GM23338 (cell line): ENCODE results near the gene ZDHHC9. TPM values are rescaled to one million over a fixed set of nuclear protein-coding genes. Genes with fewer than 3 reads are reported as not detected.

ENCODE experiments used
- ATAC-seq: fragments of 200-7000 bp; cut with Tn5 transposase; 3 replicates; pipeline ENCODE4 v1.9.1; 2020
- DNase-seq: peaks from one replicate; pipeline ENCODE4 v3.0.0-alpha.2; 2015; ENCODE audit warnings: low spot score
- H2AFZ ChIP-seq: fragments of 200-600 bp; sonication (generic); 2 replicates; pipeline ENCODE4 v1.8.0; 2016; ENCODE audit warnings: antibody characterized with exemption, mild to moderate bottlenecking, moderate library complexity
- H3F3A ChIP-seq: fragments of 200-600 bp; sonication (generic); replicated peaks from 2 replicates; pipeline ENCODE4 v1.8.0; 2017; ENCODE audit warnings: antibody characterized with exemption, mixed run types, low read depth
- H3K27ac ChIP-seq: fragments of 200-600 bp; sonication (generic); 2 replicates; pipeline ENCODE4 v1.6.1; 2016; ENCODE audit warnings: low read depth
- H3K27me3 ChIP-seq: fragments of 200-600 bp; sonication (generic); 2 replicates; pipeline ENCODE4 v1.8.0; 2016; ENCODE audit warnings: mild to moderate bottlenecking, mixed run types, moderate library complexity; ENCODE audit not compliant: insufficient read depth
- H3K36me3 ChIP-seq: fragments of 200-600 bp; sonication (generic); 2 replicates; pipeline ENCODE4 v1.8.0; 2016; ENCODE audit warnings: mild to moderate bottlenecking; ENCODE audit not compliant: insufficient read depth
- H3K4me1 ChIP-seq: fragments of 200-600 bp; sonication (generic); 2 replicates; pipeline ENCODE4 v1.8.0; 2016; ENCODE audit warnings: mild to moderate bottlenecking, moderate library complexity; ENCODE audit not compliant: insufficient read depth
- H3K4me2 ChIP-seq: fragments of 200-600 bp; sonication (generic); 2 replicates; pipeline ENCODE4 v1.7.1; 2017; ENCODE audit warnings: mixed run types
- H3K4me3 ChIP-seq: fragments of 200-600 bp; sonication (generic); 2 replicates; pipeline ENCODE4 v1.6.1; 2016; ENCODE audit warnings: mixed run types
- H3K79me2 ChIP-seq: fragments of 200-600 bp; sonication (generic); replicated peaks from 2 replicates; pipeline ENCODE4 v1.8.0; 2017; ENCODE audit warnings: mild to moderate bottlenecking; ENCODE audit not compliant: insufficient read depth
- H3K9me2 ChIP-seq: fragments of 200-600 bp; sonication (generic); 2 replicates; pipeline ENCODE4 v1.8.0; 2017; ENCODE audit not compliant: insufficient read depth
- H4K20me1 ChIP-seq: fragments of 200-600 bp; sonication (generic); replicated peaks from 2 replicates; pipeline ENCODE4 v1.8.0; 2017; ENCODE audit warnings: mild to moderate bottlenecking; ENCODE audit not compliant: insufficient read depth
- H3K27ac Mint-ChIP-seq: 2 replicates; pipeline ENCODE4 v1.8.0; 2020; ENCODE audit warnings: inconsistent platforms, mild to moderate bottlenecking, moderate library complexity, mixed read lengths
- H3K27me3 Mint-ChIP-seq: 3 replicates; pipeline ENCODE4 v1.8.0; 2022; ENCODE audit warnings: low read depth, mild to moderate bottlenecking, moderate library complexity, mixed read lengths, inconsistent platforms; ENCODE audit not compliant: insufficient read depth, poor library complexity
- H3K36me3 Mint-ChIP-seq: 3 replicates; pipeline ENCODE4 v1.8.0; 2021; ENCODE audit warnings: low read depth, mild to moderate bottlenecking, inconsistent platforms, moderate library complexity, mixed read lengths
- H3K4me1 Mint-ChIP-seq: 3 replicates; pipeline ENCODE4 v1.8.0; 2020; ENCODE audit warnings: mild to moderate bottlenecking, inconsistent platforms, mixed read lengths
- H3K4me3 Mint-ChIP-seq: 3 replicates; pipeline ENCODE4 v1.8.0; 2021; ENCODE audit warnings: moderate library complexity, mild to moderate bottlenecking, inconsistent platforms, mixed read lengths
- H3K9me3 Mint-ChIP-seq: 3 replicates; pipeline ENCODE4 v1.8.0; 2020; ENCODE audit warnings: moderate library complexity, mild to moderate bottlenecking, inconsistent platforms, mixed read lengths
- CREB1 ChIP-seq: fragments of 250-450 bp; sonication (Bioruptor Pico); IDR thresholded peaks from 2 replicates; pipeline ENCODE4 v1.5.0; 2020; ENCODE audit warnings: low read depth, mild to moderate bottlenecking, moderate library complexity
- CTCF ChIP-seq, 2 experiments: fragments of 200-600 bp in 1 of 2; sonication (generic) in 1 of 2; conservative IDR thresholded peaks; 2 replicates each; pipeline versions ENCODE4 v1.5.1 to v1.6.1; 2016 to 2017; ENCODE audit warnings: antibody characterized with exemption in 2 of 2, low read depth in 2 of 2, mild to moderate bottlenecking in 2 of 2, moderate library complexity in 1 of 2
- ETS1 ChIP-seq: IDR thresholded peaks from 2 replicates; pipeline ENCODE4 v1.6.1; 2016; ENCODE audit warnings: antibody characterized with exemption
- EZH2 ChIP-seq: fragments of 200-600 bp; sonication (generic); IDR thresholded peaks from one replicate; pipeline ENCODE4 v1.8.0; 2017; ENCODE audit warnings: antibody characterized with exemption, mild to moderate bottlenecking, low read depth; ENCODE audit not compliant: unreplicated experiment
- EZH2phosphoT487 ChIP-seq: fragments of 200-600 bp; sonication (generic); IDR thresholded peaks from one replicate; pipeline ENCODE4 v1.8.1; 2018; ENCODE audit warnings: antibody characterized with exemption; ENCODE audit not compliant: unreplicated experiment
- JUNB ChIP-seq: IDR thresholded peaks from one replicate; pipeline ENCODE4 v1.6.1; 2016; ENCODE audit warnings: antibody characterized with exemption; ENCODE audit not compliant: unreplicated experiment
- STAT1 ChIP-seq: IDR thresholded peaks from one replicate; pipeline ENCODE4 v1.6.1; 2016; ENCODE audit warnings: antibody characterized with exemption; ENCODE audit not compliant: unreplicated experiment
- ZNF114 ChIP-seq: fragments of 250-450 bp; sonication (Bioruptor Pico); IDR thresholded peaks from 2 replicates; pipeline ENCODE4 v1.5.0; 2020; ENCODE audit warnings: mild to moderate bottlenecking, moderate library complexity
- ZNF462 ChIP-seq: fragments of 250-450 bp; sonication (Bioruptor Pico); IDR thresholded peaks from 2 replicates; pipeline ENCODE4 v1.5.0; 2020; ENCODE audit warnings: mild to moderate bottlenecking, moderate library complexity
- polyA plus RNA-seq: library from polyadenylated mRNA; unstranded; fragments of >200 nt; fragmentation: Nextera tagmentation; extraction: Ambion mirVana; gene quantifications from 2 replicates; pipeline ENCODE4 v1.2.1, GENCODE V29; 2016
- total RNA-seq: library from RNA; depleted of rRNA; stranded (reverse); fragments of >200 nt; shearing (Covaris generic); gene quantifications from 2 replicates; pipeline ENCODE4 v1.2.3, GENCODE V29; 2014

ZDHHC9 gene
- total and polyA plus RNA-seq, 2 experiments from 2014 or later = 14.2 to 17.6 TPM

- Histone ChIP-seq H3K4me1 (no peaks in the 10 kb centered on the region; the same call in 1 of the 2 replicates), H3K27me3 (no peaks in the 10 kb centered on the region), H3K4me3 (no peak overlapping the region), H3K27ac (no peak overlapping the region), H3K4me2 (no peak overlapping the region), H2AFZ (no peak overlapping the region), H4K20me1 (no peaks in the 10 kb centered on the region), H3F3A (no peaks in the 10 kb centered on the region), H3K79me2 (peaks cover 10% of the 10 kb centered on the region), H3K9me2 (no peaks in the 10 kb centered on the region), H3K36me3 (no peaks in the 10 kb centered on the region)
- no peak overlapping the region for H3K27ac Mint-ChIP-seq
- ATAC-seq (no peak), DNase-seq (no peak)
- H3K4me3 Mint-ChIP-seq = no peak overlapping the region
- H3K36me3 Mint-ChIP-seq = no peaks in the 10 kb centered on the region
- no peak for TF ChIP-seq EZH2
- no peak for TF ChIP-seq ZNF462 (CRISPR knock-in tag)
- TF ChIP-seq CREB1 (CRISPR knock-in tag) = no peak
- no peak for TF ChIP-seq ZNF114 (CRISPR knock-in tag)
- no peak for TF ChIP-seq STAT1
- no peak for TF ChIP-seq JUNB
- no peak for TF ChIP-seq ETS1
- TF ChIP-seq CTCF (conservative IDR thresholded peaks at IDR 0.05; ENCODE audit: low read depth in 2 of 2) = no peak
- no peak for TF ChIP-seq EZH2phosphoT487
- peaks cover 13% of the 10 kb centered on the region for H3K4me1 Mint-ChIP-seq
- H3K27me3 Mint-ChIP-seq = peaks cover 2% of the 10 kb centered on the region
- peaks cover 3% of the 10 kb centered on the region; the same call in 2 of the 3 replicates for H3K9me3 Mint-ChIP-seq
Observed at GRCh38 chrX:129846716-129847115, 3.0 kb upstream of the ZDHHC9 start.
